ENCODE data around the gene OR10K1. TPM values are rescaled to one million over a fixed set of nuclear protein-coding genes. Genes with fewer than 3 reads are reported as not detected.

OR10K1 gene
- polyA plus RNA-seq, 4 donors, result 0.05 TPM; not detected in 3

DNA sequence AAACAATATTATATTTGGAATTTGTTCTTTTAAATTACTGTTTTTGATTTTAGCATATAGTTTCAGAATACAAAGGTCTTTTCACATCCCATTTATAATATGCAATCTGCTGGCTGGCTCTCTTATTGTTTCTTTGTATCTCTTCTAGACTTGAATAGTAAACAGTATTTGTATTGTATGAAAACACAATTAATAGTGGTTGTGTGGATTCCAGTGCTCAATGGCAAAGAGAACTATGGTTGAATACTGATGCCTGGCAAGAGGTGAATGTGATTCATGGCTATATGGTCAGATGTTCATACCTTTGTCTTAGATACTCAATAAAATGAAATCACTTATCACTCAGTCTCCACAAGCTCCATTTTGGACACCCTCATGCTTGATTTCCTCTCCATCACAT is 55.3 kb downstream of the OR10K1 start:
- DNase-seq (ENCODE audit: low read depth in 4 of 4, low spot score in 2 of 4), result no peak

Other genes with a start within 250 kb of the OR10K1 start
- gene CD1A, start 207.4 kb upstream of the OR10K1 start, polyA plus RNA-seq (ENCODE audit: insufficient read length in 4 of 4), result not detected
- 1 to 10 TPM in 3 of 4 donors, under 1 TPM in 1; 0.90 to 1.8 (median 1.2) TPM for gene CD1C, start 171.9 kb upstream of the OR10K1 start, polyA plus RNA-seq (ENCODE audit: insufficient read length in 4 of 4)
- not detected for gene CD1B, start 130.3 kb upstream of the OR10K1 start, polyA plus RNA-seq (ENCODE audit: insufficient read length in 4 of 4)
- under 1 TPM in 1 of 4 donors, not detected in 3; 0.13 TPM for gene CD1E, start 107.9 kb upstream of the OR10K1 start, polyA plus RNA-seq (ENCODE audit: insufficient read length in 4 of 4)
- not detected for gene OR10T2, start 62.4 kb upstream of the OR10K1 start, polyA plus RNA-seq (ENCODE audit: insufficient read length in 4 of 4)
- gene OR10K2, start 35.6 kb upstream of the OR10K1 start, polyA plus RNA-seq (ENCODE audit: insufficient read length in 4 of 4), result under 1 TPM in 1 of 4 donors, not detected in 3; 0.05 TPM
- gene OR10R2, start 10.4 kb downstream of the OR10K1 start, polyA plus RNA-seq (ENCODE audit: insufficient read length in 4 of 4), result not detected
- gene OR6Y1, start 92.6 kb downstream of the OR10K1 start, polyA plus RNA-seq (ENCODE audit: insufficient read length in 4 of 4), result not detected
- gene OR6P1, start 108.7 kb downstream of the OR10K1 start, polyA plus RNA-seq (ENCODE audit: insufficient read length in 4 of 4), result not detected
- gene OR10X1, start 118.1 kb downstream of the OR10K1 start, polyA plus RNA-seq (ENCODE audit: insufficient read length in 4 of 4), result not detected
- gene OR10Z1, start 143.4 kb downstream of the OR10K1 start, polyA plus RNA-seq (ENCODE audit: insufficient read length in 4 of 4), result under 1 TPM; 0.05 to 0.10 (median 0.06) TPM
- 1 to 10 TPM; 1.1 to 5.9 (median 1.8) TPM for gene SPTA1, start 224.9 kb downstream of the OR10K1 start, polyA plus RNA-seq (ENCODE audit: insufficient read length in 4 of 4)
- not detected for gene OR6K2, start 238.8 kb downstream of the OR10K1 start, polyA plus RNA-seq (ENCODE audit: insufficient read length in 4 of 4)